K562 (cell line): ENCODE results near the gene CDC42EP3. TPM values are rescaled to one million over a fixed set of nuclear protein-coding genes. Genes with fewer than 3 reads are reported as not detected.

Experiments used
- ATAC-seq: fragments of 200-7000 bp; cut with Tn5 transposase; 3 replicates; pipeline ENCODE4 v1.9.1; 2020; ENCODE audit warnings: moderate library complexity
- BruUV-seq: library from RNA; stranded (reverse); fragments of 400-500 nt; replicated peaks from 2 replicates; lab custom pipeline; 2021; lab: Mats Ljungman, UMichigan
- CTCF ChIA-PET: fragments of 300-600 bp; formaldehyde crosslinking; extraction: SDS; loops from one replicate; lab custom pipeline; 2021; ENCODE audit warnings: low intra/inter-chr PET ratio; lab: Yijun Ruan, JAX
- POLR2A ChIA-PET: fragments of 300-600, 350-650 bp; sonication (Branson Sonifier 250); formaldehyde crosslinking; extraction: SDS; loops from one replicate; lab custom pipeline; 2021; ENCODE audit warnings: antibody characterized with exemption, inconsistent platforms; lab: Yijun Ruan, JAX
- DNase-seq, 4 experiments: peaks; one replicate each; pipeline versions ENCODE4 v3.0.0 to v3.0.0-alpha.2; 2011 to 2018; ENCODE audit warnings: low spot score in 3 of 4, mixed read lengths in 3 of 4; ENCODE audit errors: extremely low read depth in 1 of 4
- FAIRE-seq: peaks from 2 replicates; lab custom pipeline; 2011; peaks lifted over from hg19 to GRCh38; lab: Jason Lieb, UNC
- H2AFZ ChIP-seq: 2 replicates; pipeline ENCODE4 v1.6.0; 2011; ENCODE audit warnings: low read depth, low read length, control low read depth, inconsistent platforms
- H3K27ac ChIP-seq: fragments of 200-600 bp; 3 replicates; pipeline ENCODE4 v1.8.0; 2011; ENCODE audit warnings: low read depth, mild to moderate bottlenecking, control low read depth, inconsistent platforms, low read length, moderate library complexity, mixed read lengths; ENCODE audit errors: extremely low read depth
- H3K27me3 ChIP-seq, 2 experiments: fragments of 300-600 bp in 1 of 2; 2 replicates in 1 of 2; 3 replicates in 1 of 2; pipeline versions ENCODE4 v1.6.0 to v1.8.0; 2011; ENCODE audit warnings: inconsistent platforms in 2 of 2, low read length in 2 of 2, mild to moderate bottlenecking in 1 of 2, mixed read lengths in 1 of 2, moderate library complexity in 1 of 2; ENCODE audit not compliant: control insufficient read depth in 2 of 2, insufficient read depth in 2 of 2
- H3K36me3 ChIP-seq: fragments of 300-600 bp; 3 replicates; pipeline ENCODE4 v1.8.0; 2011; ENCODE audit warnings: mild to moderate bottlenecking, low read length, inconsistent platforms; ENCODE audit not compliant: control insufficient read depth, insufficient read depth
- H3K4me1 ChIP-seq, 2 experiments: fragments of 200-600 bp in 1 of 2; replicated peaks in 1 of 2; 2 replicates in 1 of 2; 3 replicates in 1 of 2; pipeline versions ENCODE4 v1.5.1 to v1.8.0; 2011; ENCODE audit warnings: inconsistent platforms in 2 of 2, low read length in 2 of 2, mild to moderate bottlenecking in 1 of 2, mixed read lengths in 1 of 2, moderate library complexity in 1 of 2; ENCODE audit not compliant: control insufficient read depth in 2 of 2, insufficient read depth in 2 of 2
- H3K4me2 ChIP-seq: 2 replicates; pipeline ENCODE4 v1.6.1; 2011; ENCODE audit warnings: low read length, control low read depth, inconsistent platforms, mixed read lengths; ENCODE audit not compliant: insufficient read depth
- H3K4me3 ChIP-seq: fragments of 200-600 bp; sonication (generic), shearing (Covaris generic); 2 replicates; pipeline ENCODE4 v1.5.1; 2016; ENCODE audit warnings: control low read depth, inconsistent platforms
- H3K79me2 ChIP-seq: fragments of 200-600 bp; 3 replicates; pipeline ENCODE4 v1.8.0; 2011; ENCODE audit warnings: low read length, inconsistent platforms; ENCODE audit not compliant: control insufficient read depth, insufficient read depth
- H3K9ac ChIP-seq, 2 experiments: 2 replicates each; pipeline versions ENCODE4 v1.6.0 to v1.6.1; 2011; ENCODE audit warnings: low read depth in 2 of 2, low read length in 2 of 2, control low read depth in 1 of 2, inconsistent platforms in 1 of 2, mild to moderate bottlenecking in 1 of 2, mixed read lengths in 1 of 2; ENCODE audit not compliant: insufficient read depth in 1 of 2
- H3K9me1 ChIP-seq: one replicate; pipeline ENCODE4 v1.6.0; 2011; ENCODE audit warnings: inconsistent platforms, mild to moderate bottlenecking, low read length, moderate library complexity; ENCODE audit not compliant: control insufficient read depth, insufficient read depth
- H3K9me3 ChIP-seq: replicated peaks from 2 replicates; pipeline ENCODE4 v1.5.1; 2011; ENCODE audit warnings: low read depth, low read length, inconsistent platforms; ENCODE audit not compliant: control insufficient read depth, insufficient read depth
- H4K20me1 ChIP-seq: replicated peaks from 2 replicates; pipeline ENCODE4 v1.6.1; 2011; ENCODE audit warnings: low read length, inconsistent platforms, mixed read lengths; ENCODE audit not compliant: control insufficient read depth, insufficient read depth
- ATF3 ChIP-seq, 2 experiments: fragments of 450-650 bp in 1 of 2; sonication (generic) in 1 of 2; formaldehyde crosslinking in 1 of 2; IDR thresholded peaks in 1 of 2; conservative IDR thresholded peaks in 1 of 2; 2 replicates each; pipeline versions ENCODE4 v1.6.1 to v1.8.1; 2016 to 2023; ENCODE audit warnings: mild to moderate bottlenecking in 2 of 2, moderate library complexity in 2 of 2, inconsistent platforms in 1 of 2, missing genetic modification reagents in 1 of 2
- CEBPB ChIP-seq: fragments of 450-650 bp; IDR thresholded peaks from 2 replicates; pipeline ENCODE4 v1.6.1; 2016; ENCODE audit warnings: missing genetic modification characterization, missing compliant biosample characterization
- COPS2 ChIP-seq: fragments of 450-650 bp; conservative IDR thresholded peaks from 2 replicates; pipeline ENCODE4 v1.6.1; 2016; ENCODE audit warnings: mild to moderate bottlenecking, moderate library complexity
- ESRRB ChIP-seq: fragments of 250-450 bp; sonication (Bioruptor Pico); IDR thresholded peaks from 2 replicates; pipeline ENCODE4 v1.5.0; 2020; ENCODE audit warnings: mild to moderate bottlenecking, moderate library complexity, borderline replicate concordance
- HOXB6 ChIP-seq: fragments of 250-450 bp; sonication (Bioruptor Pico); IDR thresholded peaks from 2 replicates; pipeline ENCODE4 v1.5.1; 2022; ENCODE audit warnings: mild to moderate bottlenecking, borderline replicate concordance
- KAT7 ChIP-seq: sonication (generic); formaldehyde crosslinking; IDR thresholded peaks from 2 replicates; pipeline ENCODE4 v1.8.0; 2022; ENCODE audit warnings: missing genetic modification reagents, mild to moderate bottlenecking, borderline replicate concordance
- MCM3 ChIP-seq: fragments of 450-650 bp; IDR thresholded peaks from 2 replicates; pipeline ENCODE4 v1.6.1; 2016
- NFIX ChIP-seq: fragments of 250-450 bp; sonication (Bioruptor Pico); IDR thresholded peaks from 2 replicates; pipeline ENCODE4 v1.4.0; 2020; ENCODE audit warnings: low read depth, mild to moderate bottlenecking, moderate library complexity
- PRPF4 ChIP-seq: fragments of 200-400 bp; formaldehyde crosslinking; IDR thresholded peaks from one replicate; pipeline ENCODE4 v1.6.1; 2017; ENCODE audit warnings: low read length, low read depth, mild to moderate bottlenecking; ENCODE audit not compliant: insufficient read depth, poor library complexity, severe bottlenecking
- RBM34 ChIP-seq: fragments of 200-400 bp; formaldehyde crosslinking; IDR thresholded peaks from 2 replicates; pipeline ENCODE4 v1.6.1; 2018; ENCODE audit warnings: low read length, borderline replicate concordance; ENCODE audit not compliant: insufficient read depth
- SUPT5H ChIP-seq: fragments of 450-650 bp; IDR thresholded peaks from 2 replicates; pipeline ENCODE4 v1.6.1; 2016
- TCF3 ChIP-seq: sonication (generic); formaldehyde crosslinking; IDR thresholded peaks from 2 replicates; pipeline ENCODE4 v1.4.0; 2020; ENCODE audit warnings: mild to moderate bottlenecking, missing genetic modification reagents
- ZBTB1 ChIP-seq: sonication (generic); formaldehyde crosslinking; IDR thresholded peaks from 2 replicates; pipeline ENCODE4 v1.8.1; 2023; ENCODE audit warnings: missing genetic modification reagents, low read depth, mild to moderate bottlenecking, borderline replicate concordance
- ZBTB17 ChIP-seq: fragments of 450-650 bp; formaldehyde crosslinking; IDR thresholded peaks from 2 replicates; pipeline ENCODE4 v1.4.0; 2020; ENCODE audit warnings: mild to moderate bottlenecking
- ZC3H4 ChIP-seq: sonication (generic); formaldehyde crosslinking; IDR thresholded peaks from 2 replicates; pipeline ENCODE4 v1.9.0; 2021; ENCODE audit warnings: missing genetic modification reagents, borderline replicate concordance
- ZNF134 ChIP-seq: fragments of 250-450 bp; sonication (Bioruptor Pico); conservative IDR thresholded peaks from 2 replicates; pipeline ENCODE4 v1.4.0; 2020
- ZNF274 ChIP-seq: IDR thresholded peaks from 2 replicates; pipeline ENCODE4 v1.6.1; 2011; ENCODE audit warnings: low read depth, mild to moderate bottlenecking, low read length, moderate library complexity, borderline replicate concordance
- ZNF766 ChIP-seq: fragments of 200-800 bp; sonication (Bioruptor generic); conservative IDR thresholded peaks from 2 replicates; pipeline ENCODE4 v1.6.1; 2016; ENCODE audit warnings: missing genetic modification characterization, missing compliant biosample characterization
- ZNF785 ChIP-seq: fragments of 250-450 bp; sonication (Bioruptor Pico); IDR thresholded peaks from 2 replicates; pipeline ENCODE4 v1.4.0; 2020; ENCODE audit warnings: mild to moderate bottlenecking
- in situ Hi-C: fragments of 300-500 bp; cut with MboI; formaldehyde crosslinking; loops from 4 replicates; pipeline ENCODE4 v1.15.0; 2018; ENCODE audit warnings: inconsistent platforms, mixed read lengths
- intact Hi-C: fragments of 100-400 bp; cut with micrococcal nuclease; formaldehyde crosslinking; loops from 2 replicates; pipeline ENCODE4 v1.14.2; 2022
- polyA plus RNA-seq, 8 experiments: library from polyadenylated mRNA; depleted of rRNA in 4 of 8; stranded (reverse) in 5 of 8; unstranded in 3 of 8; fragments of >200 nt; fragmentation: Nextera tagmentation in 2 of 8; fragmentation: Illumina TruSeq in 1 of 8; extraction: Ambion mirVana in 2 of 8; extraction: Trizol in 1 of 8; gene quantifications; 2 replicates each; pipeline versions ENCODE4 v1.2.1 to v1.2.3, GENCODE V29; 2011 to 2014; ENCODE audit warnings: inconsistent platforms in 1 of 8, missing spikeins in 1 of 8
- total RNA-seq, 7 experiments: library from RNA; depleted of rRNA in 6 of 7; stranded (reverse); fragments of >200 nt in 6 of 7; fragmentation: Illumina TruSeq in 2 of 7; extraction: Trizol in 2 of 7; gene quantifications; 2 replicates each; pipeline versions ENCODE4 v1.2.1 to v1.2.3, GENCODE V29; 2011 to 2021; ENCODE audit warnings: low replicate concordance in 1 of 7
- TF ChIP-seq, protein P1 (sequence below): fragments of 250-450 bp; sonication (Bioruptor Pico); IDR thresholded peaks from 2 replicates; pipeline ENCODE4 v1.9.0; 2021; ENCODE audit warnings: mild to moderate bottlenecking

CDC42EP3 gene
- total and polyA plus RNA-seq, 9 of the 15 experiments (the other 6 are each of a cell fraction or from before 2014, with no cell fraction given): 0.72 to 6.4 (median 2.0) TPM

DNA sequence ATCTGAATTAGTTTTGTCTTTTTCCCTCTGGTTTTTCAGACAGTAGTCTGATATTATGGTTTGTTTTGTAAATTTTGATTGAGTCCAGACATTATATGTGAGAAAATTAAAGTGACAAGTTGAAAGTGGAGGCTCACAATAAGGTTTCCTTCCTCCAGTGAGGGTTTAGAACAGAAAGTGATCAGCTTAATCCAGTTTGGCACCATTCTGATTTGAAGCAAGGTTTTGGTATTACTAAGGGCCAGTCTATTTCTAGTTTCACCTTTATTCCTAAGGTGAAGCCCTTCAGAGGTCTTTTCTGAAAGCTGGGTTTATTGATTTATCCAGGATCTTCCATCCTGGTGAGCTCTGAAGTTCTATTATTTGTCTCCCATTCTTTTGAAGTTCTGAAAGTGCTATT, 68.7 kb downstream of the CDC42EP3 start:
- TF ChIP-seq PRPF4 (no peak), ZNF766 (CRISPR knock-in tag) (no peak), TCF3 (CRISPR knock-in tag) (no peak), HOXB6 (CRISPR knock-in tag) (no peak), MCM3 (no peak), SUPT5H (no peak), ZC3H4 (CRISPR knock-in tag) (no peak), ESRRB (CRISPR knock-in tag) (no peak), ZNF785 (CRISPR knock-in tag) (no peak), ZNF274 (no peak), CEBPB (tag) (no peak), ATF3 (IDR thresholded peaks at IDR 0.05) (no peak), ATF3 (CRISPR knock-in tag; conservative IDR thresholded peaks at IDR 0.05) (no peak), ZBTB1 (CRISPR knock-in tag) (no peak), NFIX (CRISPR knock-in tag) (no peak), KAT7 (CRISPR knock-in tag) (no peak), COPS2 (no peak), RBM34 (no peak), ZBTB17 (CRISPR knock-in tag) (no peak), ZNF134 (CRISPR knock-in tag) (no peak)
- TF ChIP-seq, protein P1, sequence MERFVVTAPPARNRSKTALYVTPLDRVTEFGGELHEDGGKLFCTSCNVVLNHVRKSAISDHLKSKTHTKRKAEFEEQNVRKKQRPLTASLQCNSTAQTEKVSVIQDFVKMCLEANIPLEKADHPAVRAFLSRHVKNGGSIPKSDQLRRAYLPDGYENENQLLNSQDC: no peak
- TF ChIP-seq, all 486 proteins: peak for 0
- Histone ChIP-seq H3K9me1 (no peaks in the 10 kb centered on the region), H4K20me1 (no peaks in the 10 kb centered on the region), H2AFZ (no peak overlapping the region), H3K9ac (no peak overlapping the region), H3K4me1 (no peaks in the 10 kb centered on the region; a peak in 2 of 5 replicates), H3K27me3 (no peaks in the 10 kb centered on the region), H3K4me3 (no peak overlapping the region), H3K36me3 (no peaks in the 10 kb centered on the region), H3K27ac (no peak overlapping the region), H3K9me3 (no peaks in the 10 kb centered on the region), H3K4me2 (no peak overlapping the region), H3K79me2 (no peaks in the 10 kb centered on the region)
- no peak for ATAC-seq
- intact Hi-C loops (no loop called here), in situ Hi-C loops (no loop called here)
- ChIA-PET CTCF (no interaction called here), POLR2A (no interaction called here)
- no peak for FAIRE-seq
- DNase-seq: no peak
- no TSS peak for BruUV-seq
